Measurements from ENCODE around the gene GRHL3.

GRHL3 gene

DNA sequence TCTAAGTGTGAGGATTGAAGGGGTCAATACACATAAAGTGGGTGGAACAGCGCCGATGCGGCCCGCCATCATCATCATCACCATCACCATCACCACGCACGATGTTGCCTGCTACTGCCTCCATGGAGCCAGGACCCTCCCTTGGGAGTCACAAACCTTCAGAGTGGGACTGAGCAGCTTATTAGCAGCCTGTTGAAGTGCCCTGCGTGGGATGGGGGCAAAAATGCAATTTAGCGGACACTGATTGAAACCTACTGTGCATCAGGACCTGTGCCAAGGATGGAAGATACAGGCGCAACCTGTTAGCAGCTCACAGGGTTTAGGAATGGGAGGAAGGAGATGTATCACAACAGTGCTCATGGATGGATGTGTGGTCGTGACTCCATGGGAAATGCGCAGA, 67.8 kb downstream of the GRHL3 start:
- Mint-ChIP-seq H3K4me1 (ENCODE audit: low read depth) (peaks cover 24% of the 10 kb centered on the region), H3K27ac (no peak overlapping the region), H3K4me3 (no peak overlapping the region), H3K27me3 (no peaks in the 10 kb centered on the region), H3K36me3 (ENCODE audit: low read depth) (no peaks in the 10 kb centered on the region), H3K9me3 (no peaks in the 10 kb centered on the region)
- intact Hi-C loops (cut with micrococcal nuclease) = loop anchor here (5.0 kb wide), 1 partner anchor 65 kb away; no protein-coding TSS in a partner anchor

GRCh38 chr1:24387636-24388175, 68.5 kb downstream of the GRHL3 start:
- peaks cover 25% of the 10 kb centered on the region for H3K4me1 Mint-ChIP-seq (ENCODE audit: low read depth)
- no peaks in the 10 kb centered on the region for H3K36me3 Mint-ChIP-seq (ENCODE audit: low read depth)
- no peaks in the 10 kb centered on the region for H3K27me3 Mint-ChIP-seq
- no peak overlapping the region for H3K4me3 Mint-ChIP-seq
- intact Hi-C loops (cut with micrococcal nuclease) = loop anchor here (5.0 kb wide), 1 partner anchor 65 kb away; no protein-coding TSS in a partner anchor
- H3K9me3 Mint-ChIP-seq = no peaks in the 10 kb centered on the region
- no peak overlapping the region for H3K27ac Mint-ChIP-seq

DNA sequence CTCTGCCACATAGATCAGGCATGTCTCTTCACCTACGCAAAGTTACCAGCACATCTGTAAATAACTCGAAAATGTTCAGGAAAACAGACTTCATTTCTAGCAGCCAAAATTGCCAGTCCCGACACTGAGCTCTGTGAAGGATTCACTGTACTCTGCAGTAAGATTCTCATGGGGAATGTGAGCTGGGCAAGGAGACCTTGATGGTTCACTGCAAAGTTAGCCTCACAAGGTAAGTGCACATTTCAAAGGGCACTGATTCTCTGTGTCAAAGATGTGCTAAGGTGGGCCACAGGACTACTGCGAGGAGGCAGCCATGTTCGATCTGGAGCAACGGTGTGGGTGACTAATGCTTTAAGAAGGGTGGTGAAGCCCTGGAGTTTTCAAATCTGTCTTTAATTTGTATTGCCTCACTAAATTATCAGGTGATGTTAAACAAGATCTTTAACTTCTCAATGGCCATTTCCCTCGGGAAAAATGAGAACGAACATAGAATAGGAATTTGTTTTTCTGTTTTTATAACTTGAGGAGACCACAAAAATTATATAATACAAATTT, 69.3 kb downstream of the GRHL3 start:
- Mint-ChIP-seq H3K36me3 (ENCODE audit: low read depth) (no peaks in the 10 kb centered on the region), H3K4me1 (ENCODE audit: low read depth) (peaks cover 25% of the 10 kb centered on the region)
- intact Hi-C loops (cut with micrococcal nuclease) = loop anchor here (5.0 kb wide), 1 partner anchor 66 kb away; no protein-coding TSS in a partner anchor

DNA sequence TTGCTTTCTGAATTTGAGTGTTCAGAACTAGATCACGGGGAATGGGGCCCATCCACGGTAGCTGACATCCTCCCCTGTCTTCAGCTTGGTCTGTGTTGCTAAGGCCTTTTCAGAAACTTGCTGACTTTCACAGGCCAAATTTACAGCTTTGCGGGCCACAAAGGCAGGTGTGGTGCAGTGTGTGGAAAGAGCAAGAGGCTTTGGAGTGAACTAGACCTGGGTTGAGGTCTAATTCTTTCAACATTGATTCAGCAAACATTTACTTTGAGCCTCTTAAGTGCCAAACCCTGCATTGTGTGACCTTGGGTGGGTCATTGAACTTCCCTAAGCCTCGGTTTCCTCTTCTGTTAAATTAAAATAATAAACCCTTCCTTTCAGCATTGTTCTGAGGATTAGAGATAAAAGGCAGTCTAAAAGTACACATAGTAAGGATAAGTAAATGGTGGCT, 70.1 kb downstream of the GRHL3 start:
- Mint-ChIP-seq H3K27ac (no peak overlapping the region), H3K4me1 (ENCODE audit: low read depth) (peaks cover 19% of the 10 kb centered on the region), H3K27me3 (no peaks in the 10 kb centered on the region), H3K9me3 (no peaks in the 10 kb centered on the region), H3K4me3 (no peak overlapping the region), H3K36me3 (ENCODE audit: low read depth) (no peaks in the 10 kb centered on the region)
- intact Hi-C loops (cut with micrococcal nuclease) = loop anchor here (5.0 kb wide), 1 partner anchor 67 kb away; no protein-coding TSS in a partner anchor

More for the DNA sequence above, 69.3 kb downstream of the GRHL3 start:
- Mint-ChIP-seq H3K9me3 (no peaks in the 10 kb centered on the region), H3K27ac (no peak overlapping the region), H3K4me3 (no peak overlapping the region), H3K27me3 (no peaks in the 10 kb centered on the region)

- Mint-ChIP-seq H3K4me1 (ENCODE audit: low read depth) (peaks cover 8% of the 10 kb centered on the region), H3K36me3 (ENCODE audit: low read depth) (no peaks in the 10 kb centered on the region), H3K4me3 (no peak overlapping the region), H3K9me3 (no peaks in the 10 kb centered on the region), H3K27ac (no peak overlapping the region), H3K27me3 (no peaks in the 10 kb centered on the region)
- intact Hi-C loops (cut with micrococcal nuclease) = loop anchor here (1.0 to 10.0 kb wide), 4 partner anchors 192 to 319 kb away; no protein-coding TSS in a partner anchor
Observed at GRCh38 chr1:24390924-24391782, 72.0 kb downstream of the GRHL3 start.

- intact Hi-C loops (cut with micrococcal nuclease) = loop anchor here (1.0 to 10.0 kb wide), 4 partner anchors 193 to 320 kb away; no protein-coding TSS in a partner anchor
- H3K27me3 Mint-ChIP-seq = no peaks in the 10 kb centered on the region
- H3K4me3 Mint-ChIP-seq = no peak overlapping the region
- no peaks in the 10 kb centered on the region for H3K36me3 Mint-ChIP-seq (ENCODE audit: low read depth)
- H3K9me3 Mint-ChIP-seq = no peaks in the 10 kb centered on the region
- H3K27ac Mint-ChIP-seq = no peak overlapping the region
- peaks cover 8% of the 10 kb centered on the region for H3K4me1 Mint-ChIP-seq (ENCODE audit: low read depth)
Observed at GRCh38 chr1:24391882-24392603, 72.9 kb downstream of the GRHL3 start.

GRCh38 chr1:24392604-24392946, 73.4 kb downstream of the GRHL3 start:
- peaks cover 8% of the 10 kb centered on the region for H3K4me1 Mint-ChIP-seq (ENCODE audit: low read depth)
- no peaks in the 10 kb centered on the region for H3K27me3 Mint-ChIP-seq
- H3K27ac Mint-ChIP-seq = no peak overlapping the region
- no peaks in the 10 kb centered on the region for H3K36me3 Mint-ChIP-seq (ENCODE audit: low read depth)
- no peaks in the 10 kb centered on the region for H3K9me3 Mint-ChIP-seq
- intact Hi-C loops (cut with micrococcal nuclease) = loop anchor here (5.0 to 10.0 kb wide), 2 partner anchors 242 to 320 kb away; no protein-coding TSS in a partner anchor
- H3K4me3 Mint-ChIP-seq = no peak overlapping the region

DNA sequence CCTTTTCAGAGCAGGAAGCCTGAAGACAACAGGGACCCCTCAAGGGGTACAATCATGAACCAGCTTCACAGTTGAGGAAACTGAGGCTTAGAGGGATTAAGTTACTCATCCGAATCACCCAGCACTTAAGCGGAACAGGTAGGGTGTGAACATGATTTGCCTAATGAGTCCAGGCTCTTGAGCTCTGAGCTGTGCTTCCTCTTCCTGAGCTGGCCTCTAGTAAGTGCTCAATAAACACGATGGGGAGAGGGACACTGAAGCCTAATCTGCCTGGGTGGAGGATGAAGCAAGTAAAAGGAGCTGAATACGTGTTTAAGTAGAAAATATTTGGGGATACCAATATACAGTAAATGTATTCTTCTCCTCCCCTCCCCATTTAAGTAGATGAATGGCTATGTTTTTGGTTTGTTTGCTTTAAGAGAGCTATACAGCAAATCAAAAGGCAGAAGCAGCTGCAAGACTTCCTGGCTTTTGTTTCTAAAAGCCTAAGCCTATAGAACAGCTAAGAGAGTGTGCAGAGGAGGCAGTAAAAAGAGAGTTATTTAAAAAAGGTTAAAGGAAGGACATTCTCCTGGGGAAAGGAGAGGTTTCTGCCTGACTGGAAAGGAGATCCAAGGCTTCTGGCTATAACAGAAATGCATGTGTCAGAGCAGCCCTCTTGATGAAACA, 74.0 kb downstream of the GRHL3 start:
- peaks cover 8% of the 10 kb centered on the region for H3K4me1 Mint-ChIP-seq (ENCODE audit: low read depth)
- intact Hi-C loops (cut with micrococcal nuclease) = loop anchor here (5.0 to 10.0 kb wide), 2 partner anchors 242 to 321 kb away; no protein-coding TSS in a partner anchor
- H3K27me3 Mint-ChIP-seq = no peaks in the 10 kb centered on the region
- H3K36me3 Mint-ChIP-seq (ENCODE audit: low read depth) = no peaks in the 10 kb centered on the region
- no peaks in the 10 kb centered on the region for H3K9me3 Mint-ChIP-seq
- H3K4me3 Mint-ChIP-seq = no peak overlapping the region
- no peak overlapping the region for H3K27ac Mint-ChIP-seq

GRCh38 chr1:24393892-24394291, 74.7 kb downstream of the GRHL3 start:
- intact Hi-C loops (cut with micrococcal nuclease) = loop anchor here (5.0 to 10.0 kb wide), 2 partner anchors 241 to 322 kb away; no protein-coding TSS in a partner anchor
- no peak overlapping the region for H3K27ac Mint-ChIP-seq

GRCh38 chr1:24400065-24400464, 80.9 kb downstream of the GRHL3 start:
- H3K36me3 Mint-ChIP-seq (ENCODE audit: low read depth) = no peaks in the 10 kb centered on the region
- no peaks in the 10 kb centered on the region for H3K27me3 Mint-ChIP-seq
- H3K4me1 Mint-ChIP-seq (ENCODE audit: low read depth) = no peaks in the 10 kb centered on the region
- intact Hi-C loops (cut with micrococcal nuclease) = no loop called here
- no peaks in the 10 kb centered on the region for H3K9me3 Mint-ChIP-seq
- H3K4me3 Mint-ChIP-seq = no peak overlapping the region
- no peak overlapping the region for H3K27ac Mint-ChIP-seq

More at GRCh38 chr1:24393892-24394291, 74.7 kb downstream of the GRHL3 start:
- Mint-ChIP-seq H3K9me3 (no peaks in the 10 kb centered on the region), H3K4me1 (ENCODE audit: low read depth) (peaks cover 8% of the 10 kb centered on the region), H3K27me3 (no peaks in the 10 kb centered on the region), H3K36me3 (ENCODE audit: low read depth) (no peaks in the 10 kb centered on the region), H3K4me3 (no peak overlapping the region)

DNA sequence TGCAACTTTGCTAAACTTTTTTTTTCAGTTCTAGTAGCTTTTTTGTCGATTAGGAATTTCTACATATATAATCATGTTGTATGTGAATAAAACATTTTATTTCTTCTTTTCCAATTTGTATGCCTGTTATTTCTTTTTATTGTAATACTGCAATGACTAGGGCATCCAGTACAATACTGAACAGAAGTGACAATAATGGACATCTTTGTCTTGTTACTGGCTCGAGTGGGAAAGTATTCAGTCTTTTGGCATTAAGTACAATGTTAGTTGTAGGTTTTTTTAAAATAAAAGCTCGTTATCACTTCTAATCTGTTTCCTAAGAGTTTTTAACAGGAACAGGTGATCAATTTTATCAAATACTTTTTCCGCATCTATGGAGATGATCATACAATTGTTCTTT, 84.6 kb downstream of the GRHL3 start:
- H3K27ac Mint-ChIP-seq = no peak overlapping the region

More for the DNA sequence above, 84.6 kb downstream of the GRHL3 start:
- no peaks in the 10 kb centered on the region for H3K9me3 Mint-ChIP-seq
- H3K4me3 Mint-ChIP-seq = no peak overlapping the region
- no peaks in the 10 kb centered on the region for H3K4me1 Mint-ChIP-seq (ENCODE audit: low read depth)
- H3K27me3 Mint-ChIP-seq = no peaks in the 10 kb centered on the region
- no peaks in the 10 kb centered on the region for H3K36me3 Mint-ChIP-seq (ENCODE audit: low read depth)
- intact Hi-C loops (cut with micrococcal nuclease) = no loop called here
